K562 treated with DMSO at 1 percent for 24 hours (cell line): ENCODE results near the gene UPP1. TPM values are rescaled to one million over a fixed set of nuclear protein-coding genes. Genes with fewer than 3 reads are reported as not detected.

Source experiments
- total RNA-seq: library from RNA; unstranded; fragments of 300-600 nt; gene quantifications from 2 replicates; pipeline ENCODE4 v1.2.3, GENCODE V29; 2022; ENCODE audit warnings: low read depth; ENCODE audit not compliant: insufficient read depth

Gene UPP1
- 36.0 and 36.9 TPM in 2 replicates for total RNA-seq

DNA sequence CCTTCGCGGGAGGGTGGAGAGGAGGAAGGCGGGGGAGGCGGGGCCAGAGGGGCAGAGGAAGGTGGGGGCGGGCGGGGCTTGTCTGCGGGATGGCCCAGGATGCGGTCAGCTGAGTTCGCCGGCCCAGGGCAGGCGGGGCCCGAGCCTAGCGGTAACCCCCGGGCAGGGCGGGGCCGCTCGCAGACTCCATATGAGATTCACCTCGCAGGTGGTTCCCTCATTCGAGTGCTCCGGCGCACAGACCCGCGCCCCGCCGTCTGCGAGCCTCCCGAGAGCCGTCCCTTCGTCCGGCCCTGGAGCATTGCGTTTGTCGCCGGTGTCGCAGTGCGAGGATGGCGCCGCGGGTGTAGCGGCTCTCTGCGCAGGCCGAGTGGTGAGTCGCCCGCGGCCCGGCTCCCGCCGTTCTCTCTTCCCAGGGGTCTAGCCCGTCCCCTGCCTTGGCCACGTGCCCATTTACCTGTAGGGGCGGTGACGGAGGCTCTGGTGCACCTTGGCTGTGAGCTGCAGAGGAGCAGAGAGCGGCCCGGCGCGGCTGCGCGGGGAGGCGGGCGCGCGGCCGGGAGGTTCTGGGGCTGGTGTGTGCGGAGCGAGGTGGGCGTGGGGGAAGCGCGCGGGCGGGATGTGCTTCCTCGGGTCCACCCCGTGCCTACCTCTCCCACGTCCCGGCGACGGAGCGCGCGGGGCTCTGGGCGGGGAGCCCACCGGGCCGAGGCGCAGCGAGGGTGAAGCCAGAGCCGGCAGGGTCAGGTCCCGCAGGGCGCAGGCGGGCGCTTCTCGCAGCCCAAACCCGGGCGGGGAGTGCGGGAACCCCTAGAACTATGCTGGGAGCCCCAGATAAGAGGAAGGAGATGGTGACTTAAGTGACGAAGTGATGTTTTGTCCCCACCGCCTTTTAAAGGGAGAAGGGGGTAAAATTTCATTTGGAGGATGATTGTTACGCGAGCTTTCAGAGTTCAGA lies at the start of gene UPP1:
TSS of gene UPP1 (plus strand) at position 220 of the 958 bp plus-strand sequence. CDS start 5,519 bp downstream, outside the sequence.

Other genes with a start within 250 kb of the UPP1 start
- gene PKD1L1, start 140.8 kb upstream of the UPP1 start, total RNA-seq, result not detected in 2 replicates
- gene HUS1, start 109.7 kb upstream of the UPP1 start, total RNA-seq, result 6.7 and 11.6 TPM in 2 replicates
- 0.58 and 1.3 TPM in 2 replicates for gene SUN3, start 60.2 kb upstream of the UPP1 start, total RNA-seq
- not detected in 2 replicates for gene C7orf57, start 53.7 kb upstream of the UPP1 start, total RNA-seq
- gene ABCA13, start 82.2 kb downstream of the UPP1 start, total RNA-seq, result 0.13 and 1.8 TPM in 2 replicates